ENCODE results near the gene ISYNA1.

ISYNA1 gene

GRCh38 chr19:18390065-18390907, 47.6 kb downstream of the ISYNA1 start:
- no peak for DNase-seq

- no peak for DNase-seq
Measured at GRCh38 chr19:18389726-18390064, 48.2 kb downstream of the ISYNA1 start.

GRCh38 chr19:18388960-18389725, 48.8 kb downstream of the ISYNA1 start:
- DNase-seq: no peak

- peak; percentile 71 for DNase-seq
Measured at GRCh38 chr19:18388100-18388959, 49.6 kb downstream of the ISYNA1 start.

- DNase-seq: no peak
Measured at GRCh38 chr19:18386543-18387271, 51.2 kb downstream of the ISYNA1 start.

- DNase-seq: no peak
Measured at GRCh38 chr19:18385675-18386542, 52.0 kb downstream of the ISYNA1 start, which contains the start of gene GDF15. Gene GDF15, plus strand, starts transcription at chr19:18386158. Its CDS starts 32 bp downstream, at chr19:18386190.

GRCh38 chr19:18385359-18385674, 52.6 kb downstream of the ISYNA1 start:
- DNase-seq: no peak

GRCh38 chr19:18384775-18385174, 53.2 kb downstream of the ISYNA1 start:
- no peak for DNase-seq
